H7 (cell line): ENCODE measurements around the gene GLTPD2. TPM values are rescaled to one million over a fixed set of nuclear protein-coding genes. Genes with fewer than 3 reads are reported as not detected.

Experiments used
- DNase-seq: peaks from one replicate; pipeline ENCODE4 v3.0.0; 2012
- H3K27me3 ChIP-seq: 2 replicates; pipeline ENCODE4 v1.6.0; 2011; ENCODE audit warnings: mild to moderate bottlenecking, low read length; ENCODE audit not compliant: control insufficient read depth, insufficient read depth
- H3K36me3 ChIP-seq: replicated peaks from 2 replicates; pipeline ENCODE4 v1.5.1; 2011; ENCODE audit warnings: low read length; ENCODE audit not compliant: control insufficient read depth, insufficient read depth
- H3K4me3 ChIP-seq: 2 replicates; pipeline ENCODE4 v1.5.1; 2011; ENCODE audit warnings: low read depth, mild to moderate bottlenecking, control low read depth, low read length, moderate library complexity; ENCODE audit not compliant: insufficient read depth
- total RNA-seq: library from RNA; depleted of rRNA; stranded (reverse); fragments of >200 nt; shearing (Covaris generic); gene quantifications from 2 replicates; pipeline ENCODE4 v1.2.3, GENCODE V29; 2014; rRNA removed

Gene GLTPD2
- total RNA-seq = not detected in 2 replicates

- H3K27me3 ChIP-seq = peaks cover 31% of the 10 kb centered on the region
- peak; percentile 83 for DNase-seq
- H3K4me3 ChIP-seq = peak within 1 kb of the TSS; percentile 69
- H3K36me3 ChIP-seq = no peaks in the 10 kb centered on the region
These were observed at the start of gene GLTPD2 for GRCh38 chr17:4788807-4789700. GLTPD2 (plus strand) TSS chr17:4788964; CDS start chr17:4789012, 48 bp downstream.

GRCh38 chr17:4739122-4740024, 49.4 kb upstream of the GLTPD2 start, which contains the start of the genes CXCL16 and ZMYND15:
CXCL16 (minus strand) TSS chr17:4739928; CDS start chr17:4739339, 589 bp downstream.
ZMYND15 (plus strand) TSS chr17:4739833; CDS start chr17:4740549, 716 bp downstream.
- Histone ChIP-seq H3K27me3 (peaks cover 65% of the 10 kb centered on the region), H3K36me3 (no peaks in the 10 kb centered on the region), H3K4me3 (peak within 1 kb of the TSS; percentile 58)
- peak; percentile 90 for DNase-seq

GRCh38 chr17:4740025-4740351, 48.8 kb upstream of the GLTPD2 start:
- Histone ChIP-seq H3K4me3 (peak overlapping the region; percentile 58), H3K27me3 (peaks cover 66% of the 10 kb centered on the region), H3K36me3 (no peaks in the 10 kb centered on the region)
- DNase-seq = no peak

GRCh38 chr17:4740584-4740983, 48.2 kb upstream of the GLTPD2 start:
- H3K4me3 ChIP-seq = no peak overlapping the region
- no peaks in the 10 kb centered on the region for H3K36me3 ChIP-seq
- peaks cover 68% of the 10 kb centered on the region for H3K27me3 ChIP-seq
- no peak for DNase-seq

- Histone ChIP-seq H3K4me3 (no peak overlapping the region), H3K36me3 (no peaks in the 10 kb centered on the region), H3K27me3 (peaks cover 61% of the 10 kb centered on the region)
- no peak for DNase-seq
These were observed 47.2 kb upstream of the GLTPD2 start for GRCh38 chr17:4741544-4741943.

- H3K36me3 ChIP-seq = no peaks in the 10 kb centered on the region
- H3K4me3 ChIP-seq = no peak overlapping the region
- H3K27me3 ChIP-seq = peaks cover 59% of the 10 kb centered on the region
- DNase-seq = no peak
These were observed 46.6 kb upstream of the GLTPD2 start for GRCh38 chr17:4742133-4742532.

GRCh38 chr17:4742629-4743028, 46.1 kb upstream of the GLTPD2 start:
- no peak for DNase-seq

GRCh38 chr17:4743216-4743615, 45.5 kb upstream of the GLTPD2 start:
- Histone ChIP-seq H3K27me3 (peaks cover 53% of the 10 kb centered on the region), H3K36me3 (no peaks in the 10 kb centered on the region), H3K4me3 (no peak overlapping the region)
- peak; percentile 22 for DNase-seq

More at GRCh38 chr17:4742629-4743028, 46.1 kb upstream of the GLTPD2 start:
- peaks cover 57% of the 10 kb centered on the region for H3K27me3 ChIP-seq
- H3K4me3 ChIP-seq = no peak overlapping the region
- H3K36me3 ChIP-seq = no peaks in the 10 kb centered on the region

- Histone ChIP-seq H3K36me3 (no peaks in the 10 kb centered on the region), H3K4me3 (no peak overlapping the region), H3K27me3 (peaks cover 46% of the 10 kb centered on the region)
- peak; percentile 29 for DNase-seq
These were observed 44.9 kb upstream of the GLTPD2 start for GRCh38 chr17:4743898-4744297.

- peak overlapping the region; percentile 53 for H3K4me3 ChIP-seq
- no peaks in the 10 kb centered on the region for H3K36me3 ChIP-seq
- H3K27me3 ChIP-seq = peaks cover 32% of the 10 kb centered on the region
- peak; percentile 95 for DNase-seq
These were observed 43.5 kb upstream of the GLTPD2 start for GRCh38 chr17:4744999-4745969.

GRCh38 chr17:4747847-4748246, 40.9 kb upstream of the GLTPD2 start:
- no peaks in the 10 kb centered on the region for H3K36me3 ChIP-seq
- H3K4me3 ChIP-seq = no peak overlapping the region
- peaks cover 12% of the 10 kb centered on the region; the same call in 1 of the 2 replicates for H3K27me3 ChIP-seq
- DNase-seq = no peak

- DNase-seq = no peak
- H3K4me3 ChIP-seq = no peak overlapping the region
- no peaks in the 10 kb centered on the region for H3K36me3 ChIP-seq
- H3K27me3 ChIP-seq = peaks cover 12% of the 10 kb centered on the region; the same call in 1 of the 2 replicates
These were observed 40.1 kb upstream of the GLTPD2 start for GRCh38 chr17:4748686-4749085.

- Histone ChIP-seq H3K4me3 (no peak overlapping the region), H3K36me3 (no peaks in the 10 kb centered on the region), H3K27me3 (no peaks in the 10 kb centered on the region; the same call in 1 of the 2 replicates)
- no peak for DNase-seq
These were observed 38.2 kb upstream of the GLTPD2 start for GRCh38 chr17:4750606-4751005.
